Upper lobe of left lung (tissue), 6 donors: ENCODE data around the gene SPATA31C2. TPM values are rescaled to one million over a fixed set of nuclear protein-coding genes. Genes with fewer than 3 reads are reported as not detected.
A peak's percentile ranks its signal among the peaks of the same experiment; 100 is the strongest.

Experiments used
- ATAC-seq, 2 donors: fragments of 200-7000 bp; cut with Tn5 transposase; one replicate each; pipeline ENCODE4 v1.9.1; 2022; ENCODE audit warnings: mild to moderate bottlenecking in 2 of 2, moderate library complexity in 2 of 2; ENCODE audit not compliant: low FRiP score in 2 of 2
- DNase-seq, 2 donors: peaks; one replicate each; pipeline ENCODE4 v3.0.0-alpha.2; 2019 to 2020
- H3K27ac ChIP-seq, 4 donors: fragments of 200-600 bp; sonication (generic); one replicate each; pipeline ENCODE4 v1.5.1; 2016 to 2019
- H3K27me3 ChIP-seq, 4 donors: fragments of 200-600 bp; sonication (generic); one replicate each; pipeline ENCODE4 v1.5.1; 2017 to 2019
- H3K36me3 ChIP-seq, 4 donors: fragments of 200-600 bp; sonication (generic); one replicate each; pipeline ENCODE4 v1.5.1; 2016 to 2019
- H3K4me1 ChIP-seq, 4 donors: fragments of 200-600 bp; sonication (generic); one replicate each; pipeline ENCODE4 v1.5.1; 2018 to 2019
- H3K4me3 ChIP-seq, 4 donors: fragments of 200-600 bp; sonication (generic); one replicate each; pipeline ENCODE4 v1.5.1; 2017 to 2019; ENCODE audit warnings: mild to moderate bottlenecking in 2 of 4, moderate library complexity in 1 of 4
- H3K9me3 ChIP-seq, 4 donors: fragments of 200-600 bp; sonication (generic); one replicate each; pipeline ENCODE4 v1.5.1; 2018 to 2019
- EP300 ChIP-seq, 4 donors: sonication (generic); formaldehyde crosslinking; IDR thresholded peaks; one replicate each; pipeline ENCODE4 v1.5.1; 2017; ENCODE audit warnings: antibody characterized with exemption in 4 of 4, control low read depth in 2 of 4
- POLR2A ChIP-seq, 4 donors: fragments of 450-650 bp; IDR thresholded peaks; one replicate each; pipeline ENCODE4 v1.5.1; 2016 to 2017; ENCODE audit warnings: antibody characterized with exemption in 4 of 4, mild to moderate bottlenecking in 2 of 4
- POLR2AphosphoS5 ChIP-seq, 2 donors: sonication (generic); formaldehyde crosslinking; IDR thresholded peaks; one replicate each; pipeline ENCODE4 v1.5.1; 2017; ENCODE audit warnings: antibody characterized with exemption in 2 of 2
- WGBS, 2 donors: methylation state at CpG; one replicate each; pipeline ENCODE4 v1.1.5; 2017 to 2018; 5-methylcytosine and 5-hydroxymethylcytosine counted together
- total RNA-seq, 6 donors: library from RNA; depleted of rRNA in 4 of 6; stranded (reverse); fragments of >200 nt in 4 of 6; gene quantifications; one replicate each; pipeline versions ENCODE4 v1.1.0 to v1.2.1, GENCODE V29; 2016 to 2021
- TF ChIP-seq, protein P1 (sequence below), 6 experiments: fragments of 450-650 bp in 4 of 6; fragments of 200-600 bp in 2 of 6; sonication (generic) in 2 of 6; IDR thresholded peaks; one replicate each; pipeline ENCODE4 v1.5.1; 2016 to 2019; ENCODE audit warnings: antibody characterized with exemption in 6 of 6
- donor health status: DM: no; HTN: no; CAD: no; lungs with moderate emphysema.
- donor health status: DM: no; HTN: yes; CAD: no; lungs with severe emphysema.

Gene SPATA31C2
- total RNA-seq, 6 donors from 2014 or later, result not detected

GRCh38 chr9:88092797-88093331 is 45.4 kb downstream of the SPATA31C2 start:
- Histone ChIP-seq H3K36me3 (no peaks in the 10 kb centered on the region), H3K4me1 (peaks cover 0 to 4% (median 1%) of the 10 kb centered on the region in 4 donors), H3K9me3 (no peaks in the 10 kb centered on the region), H3K27ac (peak overlapping the region in 2 of 4 donors; percentile 18 to 60), H3K27me3 (no peaks in the 10 kb centered on the region), H3K4me3 (no peak overlapping the region)
- ATAC-seq (peak; percentile 48 to 50), DNase-seq (no peak)
- 33 to 54% methylated on average over 10 of the region's 10 CpGs for WGBS, 2 donors
- TF ChIP-seq, protein P1, sequence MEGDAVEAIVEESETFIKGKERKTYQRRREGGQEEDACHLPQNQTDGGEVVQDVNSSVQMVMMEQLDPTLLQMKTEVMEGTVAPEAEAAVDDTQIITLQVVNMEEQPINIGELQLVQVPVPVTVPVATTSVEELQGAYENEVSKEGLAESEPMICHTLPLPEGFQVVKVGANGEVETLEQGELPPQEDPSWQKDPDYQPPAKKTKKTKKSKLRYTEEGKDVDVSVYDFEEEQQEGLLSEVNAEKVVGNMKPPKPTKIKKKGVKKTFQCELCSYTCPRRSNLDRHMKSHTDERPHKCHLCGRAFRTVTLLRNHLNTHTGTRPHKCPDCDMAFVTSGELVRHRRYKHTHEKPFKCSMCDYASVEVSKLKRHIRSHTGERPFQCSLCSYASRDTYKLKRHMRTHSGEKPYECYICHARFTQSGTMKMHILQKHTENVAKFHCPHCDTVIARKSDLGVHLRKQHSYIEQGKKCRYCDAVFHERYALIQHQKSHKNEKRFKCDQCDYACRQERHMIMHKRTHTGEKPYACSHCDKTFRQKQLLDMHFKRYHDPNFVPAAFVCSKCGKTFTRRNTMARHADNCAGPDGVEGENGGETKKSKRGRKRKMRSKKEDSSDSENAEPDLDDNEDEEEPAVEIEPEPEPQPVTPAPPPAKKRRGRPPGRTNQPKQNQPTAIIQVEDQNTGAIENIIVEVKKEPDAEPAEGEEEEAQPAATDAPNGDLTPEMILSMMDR (IDR thresholded peaks at IDR 0.05), result no peak
- TF ChIP-seq POLR2A (IDR thresholded peaks at IDR 0.05) (no peak), POLR2AphosphoS5 (IDR thresholded peaks at IDR 0.05) (no peak), EP300 (IDR thresholded peaks at IDR 0.05) (no peak)

GRCh38 chr9:88090151-88090581 is 48.1 kb downstream of the SPATA31C2 start:
- H3K4me3 ChIP-seq, result no peak overlapping the region
- H3K9me3 ChIP-seq, result no peaks in the 10 kb centered on the region
- H3K27me3 ChIP-seq, result no peaks in the 10 kb centered on the region
- ATAC-seq (peak in 1 of 2 donors; percentile 73), DNase-seq (no peak)
- TF ChIP-seq POLR2AphosphoS5 (IDR thresholded peaks at IDR 0.05) (no peak), POLR2A (IDR thresholded peaks at IDR 0.05) (no peak), EP300 (IDR thresholded peaks at IDR 0.05) (no peak)
- TF ChIP-seq, protein P1 (IDR thresholded peaks at IDR 0.05), result no peak
- H3K36me3 ChIP-seq, result no peaks in the 10 kb centered on the region
- H3K27ac ChIP-seq, result no peak overlapping the region
- peaks cover 0 to 4% (median 1%) of the 10 kb centered on the region in 4 donors for H3K4me1 ChIP-seq
- 77 to 78% methylated on average over 4 of the region's 4 CpGs for WGBS, 2 donors

DNA sequence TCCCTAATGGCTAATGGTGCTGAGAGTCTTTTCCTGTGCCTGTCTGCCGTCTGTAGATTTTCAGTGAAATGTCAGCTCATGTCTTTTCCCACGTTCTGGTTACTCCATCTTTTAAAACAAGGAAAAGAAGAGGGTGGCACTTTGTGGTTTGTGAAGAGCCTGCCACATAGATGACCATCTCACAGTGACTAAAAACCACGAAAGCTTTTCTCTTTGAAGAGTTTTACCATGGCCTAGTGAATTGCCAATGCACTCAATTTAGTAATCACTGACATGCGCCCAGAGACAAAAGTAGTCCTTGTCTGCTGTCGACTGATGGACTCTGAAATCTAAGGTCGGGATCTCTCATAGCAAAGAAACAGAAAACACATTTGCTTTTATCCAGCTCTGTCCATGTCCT is 50.4 kb downstream of the SPATA31C2 start:
- DNase-seq, result no peak
- H3K27me3 ChIP-seq, result no peaks in the 10 kb centered on the region
- H3K9me3 ChIP-seq, result peaks cover 0 to under 1% (median 0%) of the 10 kb centered on the region in 4 donors
- H3K4me1 ChIP-seq, result peaks cover 0 to 1% (median under 1%) of the 10 kb centered on the region in 4 donors
- no peaks in the 10 kb centered on the region for H3K36me3 ChIP-seq
- H3K27ac ChIP-seq, result no peak overlapping the region
- no peak overlapping the region for H3K4me3 ChIP-seq
- no peak for TF ChIP-seq POLR2A (IDR thresholded peaks at IDR 0.05)
- TF ChIP-seq, protein P1 (IDR thresholded peaks at IDR 0.05), result no peak
- no peak for TF ChIP-seq POLR2AphosphoS5 (IDR thresholded peaks at IDR 0.05)
- no peak for TF ChIP-seq EP300 (IDR thresholded peaks at IDR 0.05)
- ATAC-seq, result no peak
- WGBS, 2 donors, result 73 to 85% methylated on average over 6 of the region's 6 CpGs

GRCh38 chr9:88085476-88085875 is 52.8 kb downstream of the SPATA31C2 start:
- Histone ChIP-seq H3K4me1 (no peaks in the 10 kb centered on the region), H3K4me3 (no peak overlapping the region), H3K27ac (no peak overlapping the region), H3K36me3 (no peaks in the 10 kb centered on the region), H3K27me3 (no peaks in the 10 kb centered on the region), H3K9me3 (peaks cover 0 to 3% (median 0%) of the 10 kb centered on the region in 4 donors)
- WGBS, 2 donors, result 88 to 90% methylated on average over 5 of the region's 5 CpGs
- ATAC-seq (no peak), DNase-seq (no peak)
- TF ChIP-seq, protein P1 (IDR thresholded peaks at IDR 0.05), result no peak
- TF ChIP-seq EP300 (IDR thresholded peaks at IDR 0.05), result no peak
- no peak for TF ChIP-seq POLR2A (IDR thresholded peaks at IDR 0.05)
- TF ChIP-seq POLR2AphosphoS5 (IDR thresholded peaks at IDR 0.05), result no peak
